Measurements from ENCODE around the gene CD3G. TPM values are rescaled to one million over a fixed set of nuclear protein-coding genes. Genes with fewer than 3 reads are reported as not detected.

CD3G gene
- total and polyA plus RNA-seq, 2 of the 4 experiments (the other 2 are of a cell fraction), result not detected

GRCh38 chr11:118374729-118375128, 30.6 kb downstream of the CD3G start:
- TF ChIP-seq NFE2L2 (IDR thresholded peaks at IDR 0.05; ENCODE audit: low read depth, low read length) (no peak), CHD1 (IDR thresholded peaks at IDR 0.05; ENCODE audit: low read depth, low read length) (no peak), CEBPB (IDR thresholded peaks at IDR 0.05; ENCODE audit: low read depth, low read length) (no peak), MAZ (IDR thresholded peaks at IDR 0.05; ENCODE audit: borderline replicate concordance, low read depth, low read length) (no peak), POLR2A (IDR thresholded peaks at IDR 0.05; ENCODE audit: low read depth, low read length) (no peak), SMC3 (IDR thresholded peaks at IDR 0.05; ENCODE audit: low read depth, low read length) (no peak), RFX5 (IDR thresholded peaks at IDR 0.05; ENCODE audit: low read depth, low read length) (no peak), MXI1 (IDR thresholded peaks at IDR 0.05; ENCODE audit: borderline replicate concordance, low read depth, low read length) (no peak), ELK1 (IDR thresholded peaks at IDR 0.05; ENCODE audit: borderline replicate concordance, low read depth, low read length) (no peak), FOS (IDR thresholded peaks at IDR 0.05; ENCODE audit: low read depth, low read length) (no peak), RCOR1 (IDR thresholded peaks at IDR 0.05; ENCODE audit: insufficient replicate concordance, low read length) (no peak), USF2 (IDR thresholded peaks at IDR 0.05; ENCODE audit: low read depth, low read length) (no peak), BHLHE40 (IDR thresholded peaks at IDR 0.05; ENCODE audit: low read depth, low read length) (no peak), RAD21 (IDR thresholded peaks at IDR 0.05; ENCODE audit: low read length) (no peak), CTCF (conservative IDR thresholded peaks at IDR 0.05; ENCODE audit: low read depth, low read length) (no peak), MAFK (IDR thresholded peaks at IDR 0.05; ENCODE audit: low read depth, low read length) (no peak)
- no peak overlapping the region for H3K18ac ChIP-seq (ENCODE audit: low read depth, low read length)
- intact Hi-C loops (cut with micrococcal nuclease) (no loop called here), in situ Hi-C loops (cut with MboI; ENCODE audit: low sequenced_read_pairs) (loop anchor here (25.0 kb wide), 1 partner anchor 1012 kb away; no protein-coding TSS in a partner anchor), dilution Hi-C loops (cut with HindIII; ENCODE audit: low sequenced_read_pairs, unreplicated experiment) (no loop called here)
- no peak overlapping the region for H3K23ac ChIP-seq (ENCODE audit: low read depth, low read length)
- no peak overlapping the region for H2BK5ac ChIP-seq (ENCODE audit: low read depth, low read length, poor library complexity, severe bottlenecking)
- no peak overlapping the region for H3K4me2 ChIP-seq (ENCODE audit: low read depth, low read length)
- H2BK20ac ChIP-seq (ENCODE audit: low read depth, low read length), result no peak overlapping the region
- H4K91ac ChIP-seq (ENCODE audit: insufficient read depth, low read depth, low read length), result no peak overlapping the region
- peaks cover 47% of the 10 kb centered on the region for H3K36me3 ChIP-seq (ENCODE audit: control insufficient read depth, insufficient read depth, low read length)
- H2AFZ ChIP-seq (replicated peaks; ENCODE audit: low read length, poor library complexity), result no peak overlapping the region
- no peaks in the 10 kb centered on the region for H3K4me1 ChIP-seq (ENCODE audit: control insufficient read depth, insufficient read depth, low read length)
- H3K27me3 ChIP-seq (ENCODE audit: control insufficient read depth, insufficient read depth, low read length), result no peaks in the 10 kb centered on the region
- ChIA-PET POLR2A (ENCODE audit: unreplicated experiment) (no interaction called here), CTCF (interaction anchor here (0.7 kb wide), 1 partner anchor 23 kb away, joined by 3 read pairs; no protein-coding TSS in a partner anchor)
- no peak overlapping the region for H2BK15ac ChIP-seq (ENCODE audit: low read depth, low read length)
- no peak overlapping the region for H3K4me3 ChIP-seq (ENCODE audit: insufficient read depth, low read depth, low read length)
- no peaks in the 10 kb centered on the region for H3K9me1 ChIP-seq (ENCODE audit: insufficient read depth, low read length)
- H3K4ac ChIP-seq (ENCODE audit: low read depth, low read length), result no peak overlapping the region
- no peak for ATAC-seq (ENCODE audit: low read depth)
- H3K56ac ChIP-seq (ENCODE audit: extremely low read depth, insufficient read depth, low read length), result no peak overlapping the region
- H4K20me1 ChIP-seq (ENCODE audit: insufficient read depth, low read length), result no peaks in the 10 kb centered on the region
- BruUV-seq (replicated peaks), result no TSS peak
- H3K9ac ChIP-seq (ENCODE audit: low read depth, low read length), result no peak overlapping the region
- H3K79me1 ChIP-seq (ENCODE audit: low read depth in 1 of 2, low read length in 2 of 2), result no peaks in the 10 kb centered on the region
- DNase-seq, result no peak
- no peak overlapping the region for H2AK5ac ChIP-seq (ENCODE audit: low read depth, low read length)
- no peak overlapping the region for H3K14ac ChIP-seq (replicated peaks; ENCODE audit: low read depth, low read length)
- no peak overlapping the region for H4K8ac ChIP-seq (ENCODE audit: low read depth in 2 of 2, low read length in 2 of 2)
- no peak overlapping the region for H2AK9ac ChIP-seq (replicated peaks; ENCODE audit: low read depth, low read length, poor library complexity)
- no peak overlapping the region for H2BK120ac ChIP-seq (ENCODE audit: low read depth, low read length)
- no peak overlapping the region for H4K5ac ChIP-seq (ENCODE audit: low read depth, low read length)
- WGBS, 2 experiments (ENCODE audit: extremely low coverage in 2 of 2, insufficient read length in 1 of 2), result 100% methylated on average over 1 of the region's 3 CpGs; no CpG with 5 or more reads in 1 of the 2 experiments
- H3K9me3 ChIP-seq (ENCODE audit: control insufficient read depth, insufficient read depth, low read length), result no peaks in the 10 kb centered on the region
- H3K27ac ChIP-seq (ENCODE audit: insufficient read depth, low read length), result no peak overlapping the region

Data from IMR-90 (cell line).